LHCN-M2 (cell line): ENCODE measurements around the gene MS4A14. TPM values are rescaled to one million over a fixed set of nuclear protein-coding genes. Genes with fewer than 3 reads are reported as not detected.

ENCODE experiments used
- total RNA-seq: library from RNA; depleted of rRNA; stranded (reverse); fragments of >200 nt; gene quantifications from 2 replicates; pipeline ENCODE4 v1.2.3, GENCODE V29; 2014; rRNA removed

The MS4A14 gene
- total RNA-seq, 1 experiment from 2014 or later = 0.11 TPM

Other genes starting within 250 kb of the MS4A14 start
- gene MS4A6A, start 213.4 kb upstream of the MS4A14 start, total RNA-seq = not detected in 2 replicates
- gene MS4A4E, start 153.3 kb upstream of the MS4A14 start, total RNA-seq = not detected in 2 replicates
- not detected in 2 replicates for gene MS4A4A, start 115.8 kb upstream of the MS4A14 start, total RNA-seq
- gene MS4A6E, start 69.2 kb upstream of the MS4A14 start, total RNA-seq = not detected in 2 replicates
- not detected in 2 replicates for gene MS4A7, start 17.9 kb upstream of the MS4A14 start, total RNA-seq
- gene MS4A5, start 33.1 kb downstream of the MS4A14 start, total RNA-seq = not detected in 2 replicates
- gene MS4A1, start 59.4 kb downstream of the MS4A14 start, total RNA-seq = not detected in 2 replicates
- 1.4 TPM in 1 of 2 replicates, not detected in the other for gene MS4A12, start 96.3 kb downstream of the MS4A14 start, total RNA-seq
- gene MS4A13, start 118.9 kb downstream of the MS4A14 start, total RNA-seq = not detected in 2 replicates